Activated CD8-positive, alpha-beta memory T cell treated with anti-CD3 and anti-CD28 coated beads for 36 hours (primary cell): ENCODE measurements around the gene GABPB2. TPM values are rescaled to one million over a fixed set of nuclear protein-coding genes. Genes with fewer than 3 reads are reported as not detected.

Source experiments
- CTCF ChIA-PET: fragments of 350-600 bp; sonication (Branson Sonifier 250); formaldehyde crosslinking; loops from one replicate; lab custom pipeline; 2021; ENCODE audit warnings: antibody characterized with exemption; lab: Charles Lee
- POLR2A ChIA-PET: fragments of 350-600 bp; sonication (Branson Sonifier 250); formaldehyde crosslinking; loops from one replicate; lab custom pipeline; 2021; ENCODE audit warnings: antibody characterized with exemption; lab: Charles Lee
- total RNA-seq, 2 experiments: library from RNA; stranded (reverse); gene quantifications; one replicate each; pipeline ENCODE4 v1.2.3, GENCODE V29; 2021

The GABPB2 gene
- total RNA-seq, 2 experiments from 2014 or later, result 15.7 to 17.4 TPM

DNA sequence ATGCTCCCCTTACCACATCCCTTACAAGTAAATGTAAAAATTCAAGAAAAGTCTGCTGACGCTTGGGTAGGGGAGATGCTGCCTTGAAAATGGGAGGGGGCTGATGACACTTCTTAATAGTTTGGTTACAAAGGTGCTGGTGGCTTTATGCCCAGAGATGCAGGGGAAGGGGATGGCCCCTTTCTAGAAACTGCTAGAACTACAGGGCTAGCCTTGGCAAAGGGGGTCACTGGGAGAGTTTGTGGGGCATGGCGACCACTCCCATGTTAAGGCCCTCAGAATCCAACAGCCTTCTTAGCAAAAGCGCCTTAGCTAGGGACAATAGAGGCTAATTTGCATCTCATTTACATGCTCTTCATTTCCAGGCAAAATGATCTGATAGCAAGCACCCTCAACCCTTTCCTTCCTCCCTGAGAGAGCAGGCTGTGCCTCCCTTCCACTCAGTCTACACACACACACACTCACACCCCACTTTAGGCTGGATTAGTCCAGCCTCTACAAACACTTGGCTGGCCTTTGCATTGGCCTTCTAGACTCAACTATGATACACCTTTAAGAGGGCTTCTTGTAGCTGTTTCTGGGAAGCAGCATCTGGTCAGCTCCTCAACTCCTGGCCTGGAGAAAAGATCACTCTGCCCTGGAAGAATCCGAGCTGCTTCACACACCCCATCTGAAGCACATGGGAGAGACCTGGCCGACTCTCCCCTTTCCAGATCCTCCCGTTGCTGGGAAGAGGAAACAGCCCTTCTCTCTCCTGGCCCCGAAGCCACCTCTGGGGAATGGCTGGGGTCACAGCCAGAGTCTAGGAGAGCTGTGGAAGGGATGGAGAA, 74.1 kb downstream of the GABPB2 start:
- CTCF ChIA-PET, result interaction anchor here (1.2 to 2.1 kb wide), 3 partner anchors 11 to 84 kb away, joined by 3 to 6 read pairs (median 3); partner anchors contain the start of gene MLLT11

DNA sequence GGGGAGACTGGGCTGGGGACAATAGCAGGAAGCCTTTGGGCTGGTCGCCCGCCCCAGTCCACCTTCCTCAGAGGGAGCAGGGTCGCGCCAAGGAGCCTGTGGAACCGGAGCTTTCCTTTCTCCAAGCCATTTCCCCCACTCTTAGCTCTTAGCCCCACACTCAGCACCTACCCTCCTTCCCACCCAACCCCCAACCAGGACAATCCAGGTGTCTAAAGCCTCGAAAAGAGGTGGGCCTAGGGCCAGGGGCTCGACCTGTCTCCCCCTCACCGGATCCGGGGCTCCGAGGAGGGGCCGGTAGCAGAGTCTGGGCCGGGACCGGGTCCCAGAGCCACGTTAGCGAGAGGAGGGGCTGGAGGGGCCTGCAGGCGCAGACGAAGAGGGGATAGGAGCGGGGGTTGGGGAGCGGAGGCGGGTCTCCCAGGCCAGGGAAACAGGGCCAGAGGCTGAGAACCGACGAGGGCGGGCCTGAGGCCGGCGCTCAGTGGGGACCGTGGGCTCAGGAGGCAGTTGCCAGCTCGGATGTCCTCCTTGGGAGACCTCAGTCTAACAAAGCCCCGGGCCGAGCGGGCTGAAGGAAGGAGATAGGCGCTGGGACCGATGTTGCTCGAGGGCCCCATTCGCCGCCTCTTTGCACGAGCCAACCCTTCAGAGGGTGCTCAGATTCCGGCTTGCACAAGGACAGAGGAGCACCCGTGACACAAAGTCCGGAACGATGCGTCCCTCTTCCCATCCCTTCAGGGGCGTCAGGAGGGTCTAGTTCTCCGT, 74.9 kb downstream of the GABPB2 start:
- CTCF ChIA-PET, result interaction anchor here (1.4 kb wide), 1 partner anchor 14 kb away, joined by 3 read pairs; no protein-coding TSS in a partner anchor
- POLR2A ChIA-PET, result no interaction called here

More for the DNA sequence above, 74.1 kb downstream of the GABPB2 start:
- POLR2A ChIA-PET, result no interaction called here

DNA sequence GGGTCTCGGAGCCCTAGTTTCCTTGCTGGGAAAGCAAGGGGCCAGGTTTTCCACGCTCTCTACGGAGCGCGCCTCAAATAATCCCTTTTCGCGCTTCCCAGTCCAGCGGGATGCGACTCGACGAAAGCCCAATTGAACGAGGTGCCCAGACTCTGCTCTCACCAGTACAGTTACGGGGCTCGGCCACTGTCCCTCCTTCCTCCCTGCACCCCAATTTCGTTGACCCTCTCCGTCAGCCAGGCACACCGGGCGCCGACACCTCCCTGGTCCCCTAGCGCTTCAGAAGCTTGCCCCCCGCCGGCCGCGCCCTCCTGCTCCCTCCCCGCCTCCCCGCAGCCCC, 75.5 kb downstream of the GABPB2 start:
- ChIA-PET CTCF (interaction anchor here (1.4 kb wide), 1 partner anchor 15 kb away, joined by 3 read pairs; no protein-coding TSS in a partner anchor), POLR2A (no interaction called here)

DNA sequence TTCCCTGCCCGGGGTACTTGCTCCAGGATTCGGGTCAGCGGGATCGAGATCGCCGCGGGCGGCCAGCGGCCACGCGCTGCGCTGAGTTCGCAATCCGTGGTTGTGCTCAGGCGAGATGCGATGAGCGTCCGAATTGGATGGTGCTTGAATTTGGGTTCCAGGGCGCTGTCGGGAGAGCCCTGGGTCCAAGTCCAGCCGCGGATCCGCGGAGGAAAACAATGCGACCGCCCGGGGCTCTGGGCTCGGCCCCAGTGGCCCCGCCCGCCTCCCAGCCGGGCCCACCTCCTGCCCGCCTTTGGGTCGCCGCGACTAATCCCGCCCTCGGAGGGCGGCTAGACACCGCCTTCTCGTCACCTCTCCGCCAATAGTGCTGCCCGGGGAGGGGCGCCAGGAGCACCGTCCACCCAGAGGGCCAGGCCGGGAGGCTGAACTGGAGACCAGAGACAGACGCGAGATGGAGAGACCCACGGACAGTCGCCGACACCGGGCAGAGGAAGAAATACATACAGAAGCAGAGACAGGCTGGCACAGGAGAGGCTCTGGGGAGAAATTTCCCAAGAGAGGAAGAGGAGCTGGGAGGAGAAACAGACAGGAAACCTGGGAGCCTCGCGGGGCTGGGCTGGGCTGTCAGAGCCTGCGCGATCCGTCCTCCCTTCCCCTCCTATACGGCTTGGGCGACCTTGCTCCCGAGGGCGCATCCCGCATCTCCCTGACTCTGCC, 76.0 kb downstream of the GABPB2 start, which contains the start of gene SEMA6C:
Gene SEMA6C, minus strand, starts transcription at position 220 of the 720 bp plus-strand sequence. CDS start 4,010 bp downstream, outside the sequence.
- ChIA-PET CTCF (interaction anchor here (0.7 to 1.1 kb wide), 2 partner anchors 10 to 24 kb away, joined by 3 read pairs; partner anchors contain the start of gene TNFAIP8L2), POLR2A (interaction anchor here (0.6 to 1.1 kb wide), 2 partner anchors 10 to 15 kb away, joined by 3 to 4 read pairs; partner anchors contain the start of gene TNFAIP8L2)

DNA sequence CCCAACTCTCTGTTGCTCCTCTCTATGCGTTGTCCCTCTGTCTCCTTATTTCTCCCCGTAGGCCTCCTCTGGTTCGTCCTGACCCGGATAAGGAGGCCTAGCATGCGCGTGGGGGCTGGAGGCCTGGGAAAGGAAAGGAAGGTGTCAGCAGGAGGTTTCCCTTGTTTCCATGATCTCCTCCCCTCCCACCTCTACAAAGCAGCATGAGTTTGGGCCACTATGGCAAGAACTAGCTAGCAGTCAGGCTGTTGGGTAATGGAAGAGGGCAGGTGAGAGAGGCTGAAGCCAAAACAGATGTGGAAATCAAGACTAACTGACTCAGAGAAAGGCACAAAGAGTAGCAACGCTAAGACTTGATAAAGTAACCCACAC, 76.6 kb downstream of the GABPB2 start:
- ChIA-PET POLR2A (interaction anchor here (0.6 to 1.1 kb wide), 2 partner anchors 9 to 16 kb away, joined by 3 to 4 read pairs; partner anchors contain the start of gene TNFAIP8L2), CTCF (interaction anchor here (0.6 to 1.1 kb wide), 3 partner anchors 9 to 76 kb away, joined by 3 to 6 read pairs (median 3); partner anchors contain the start of genes GABPB2 and TNFAIP8L2)

DNA sequence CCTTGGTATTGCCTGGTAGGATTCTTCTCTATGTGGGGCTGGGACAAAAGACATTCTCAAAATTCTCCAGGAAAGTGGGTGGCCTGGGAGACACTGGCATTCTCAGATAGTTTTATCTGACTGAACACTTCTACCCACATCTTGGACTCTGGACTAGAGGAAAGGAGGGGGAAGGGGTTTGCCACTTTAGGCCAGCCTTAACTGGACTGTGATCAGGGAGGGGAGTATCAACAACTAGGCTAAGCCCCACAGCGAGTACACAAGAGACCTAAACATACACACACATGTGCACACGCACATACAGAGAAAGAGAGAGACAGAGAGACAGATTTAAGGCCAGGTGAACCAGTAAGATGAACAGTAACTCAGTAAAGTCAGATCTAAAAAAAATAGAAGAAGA, 77.1 kb downstream of the GABPB2 start:
- ChIA-PET CTCF (interaction anchor here (0.6 to 1.6 kb wide), 3 partner anchors 9 to 77 kb away, joined by 3 to 6 read pairs (median 4); partner anchors contain the start of genes GABPB2 and TNFAIP8L2), POLR2A (interaction anchor here (1.1 kb wide), 1 partner anchor 8 kb away, joined by 4 read pairs; the partner anchor contains the start of gene TNFAIP8L2)

DNA sequence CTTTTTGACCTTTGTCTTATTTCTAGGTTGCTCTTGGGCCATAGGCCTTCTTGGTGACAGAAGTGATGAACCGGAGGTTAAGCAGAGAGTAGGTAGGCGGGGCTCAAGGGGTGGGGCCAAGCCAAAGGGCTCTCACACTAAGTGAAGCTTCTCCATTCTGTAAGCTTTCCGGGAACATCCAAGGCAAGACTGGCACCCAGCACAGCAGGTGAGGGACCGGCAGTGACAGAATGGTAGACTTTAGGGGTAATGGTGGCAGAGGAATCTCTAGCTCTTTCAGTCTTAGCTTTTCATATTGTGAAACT, 85.9 kb downstream of the GABPB2 start, which contains the start of gene TNFAIP8L2:
Gene TNFAIP8L2, plus strand, starts transcription at position 135 of the 305 bp plus-strand sequence. CDS start 2,049 bp downstream, outside the sequence.
- CTCF ChIA-PET, result interaction anchor here (0.5 to 8.7 kb wide), 13 partner anchors 9 to 132 kb away, joined by 3 to 84 read pairs (median 5); partner anchors contain the start of genes CDC42SE1, GABPB2, LYSMD1 and SCNM1
- POLR2A ChIA-PET, result interaction anchor here (0.9 to 1.9 kb wide), 5 partner anchors 9 to 85 kb away, joined by 3 to 9 read pairs (median 4); partner anchors contain the start of gene VPS72

DNA sequence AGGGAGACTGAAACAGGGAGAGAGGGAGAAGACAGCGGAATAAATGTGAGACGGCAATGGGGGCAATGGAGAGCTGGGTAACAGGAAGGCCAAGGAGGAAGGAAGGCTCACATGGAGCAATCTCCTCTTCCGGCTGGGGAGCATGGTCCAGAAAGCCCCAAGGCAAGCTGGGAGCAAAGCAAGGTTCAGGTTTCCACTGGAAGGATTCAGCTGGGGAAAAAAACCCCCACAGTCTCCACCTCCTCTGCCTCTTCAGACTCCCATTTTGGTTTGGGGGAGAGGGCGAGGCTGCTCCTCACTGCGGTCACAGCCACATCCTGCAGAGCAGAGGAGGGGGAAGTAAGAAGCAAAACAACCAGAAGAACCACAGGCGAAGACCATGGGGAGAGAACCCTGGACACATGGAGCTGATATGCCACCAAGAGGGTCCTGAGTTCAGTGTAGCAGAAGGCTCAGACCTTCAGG, 86.5 kb downstream of the GABPB2 start:
- CTCF ChIA-PET, result interaction anchor here (0.5 to 8.7 kb wide), 16 partner anchors 8 to 132 kb away, joined by 3 to 84 read pairs (median 4); partner anchors contain the start of genes CDC42SE1, GABPB2, LYSMD1 and SCNM1

DNA sequence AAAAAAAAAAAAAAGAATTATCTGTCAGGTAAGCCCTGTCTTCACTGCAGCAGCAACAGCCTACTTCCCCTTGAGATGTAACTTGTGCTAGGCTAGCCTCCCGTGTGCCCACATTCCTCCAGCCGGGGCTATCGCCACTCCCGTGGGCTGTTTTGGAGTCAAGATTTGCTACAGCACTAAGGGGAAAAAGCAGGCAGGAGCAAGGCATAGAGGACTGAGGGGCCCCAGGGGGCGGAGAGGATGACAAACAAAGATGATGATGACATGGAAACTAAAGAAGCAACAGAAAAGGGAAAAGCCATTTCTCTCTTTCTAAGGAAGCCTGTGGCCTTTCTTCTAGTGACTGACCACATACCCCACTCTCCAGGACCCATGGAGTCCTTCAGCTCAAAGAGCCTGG, 87.8 kb downstream of the GABPB2 start:
- CTCF ChIA-PET, result interaction anchor here (0.7 to 8.7 kb wide), 5 partner anchors 24 to 134 kb away, joined by 3 to 84 read pairs (median 4); no protein-coding TSS in a partner anchor
- POLR2A ChIA-PET, result interaction anchor here (0.5 kb wide), 1 partner anchor 311 kb away, joined by 7 read pairs; no protein-coding TSS in a partner anchor

More for the DNA sequence above, 86.5 kb downstream of the GABPB2 start:
- POLR2A ChIA-PET, result interaction anchor here (0.9 to 1.9 kb wide), 6 partner anchors 8 to 86 kb away, joined by 3 to 9 read pairs (median 4); partner anchors contain the start of gene VPS72

DNA sequence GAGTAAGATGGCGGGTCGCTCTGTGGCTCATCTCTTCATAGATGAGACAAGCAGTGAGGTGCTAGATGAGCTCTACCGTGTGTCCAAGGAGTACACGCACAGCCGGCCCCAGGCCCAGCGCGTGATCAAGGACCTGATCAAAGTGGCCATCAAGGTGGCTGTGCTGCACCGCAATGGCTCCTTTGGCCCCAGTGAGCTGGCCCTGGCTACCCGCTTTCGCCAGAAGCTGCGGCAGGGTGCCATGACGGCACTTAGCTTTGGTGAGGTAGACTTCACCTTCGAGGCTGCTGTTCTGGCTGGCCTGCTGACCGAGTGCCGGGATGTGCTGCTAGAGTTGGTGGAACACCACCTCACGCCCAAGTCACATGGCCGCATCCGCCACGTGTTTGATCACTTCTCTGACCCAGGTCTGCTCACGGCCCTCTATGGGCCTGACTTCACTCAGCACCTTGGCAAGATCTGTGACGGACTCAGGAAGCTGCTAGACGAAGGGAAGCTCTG, 88.2 kb downstream of the GABPB2 start:
- POLR2A ChIA-PET, result no interaction called here

DNA sequence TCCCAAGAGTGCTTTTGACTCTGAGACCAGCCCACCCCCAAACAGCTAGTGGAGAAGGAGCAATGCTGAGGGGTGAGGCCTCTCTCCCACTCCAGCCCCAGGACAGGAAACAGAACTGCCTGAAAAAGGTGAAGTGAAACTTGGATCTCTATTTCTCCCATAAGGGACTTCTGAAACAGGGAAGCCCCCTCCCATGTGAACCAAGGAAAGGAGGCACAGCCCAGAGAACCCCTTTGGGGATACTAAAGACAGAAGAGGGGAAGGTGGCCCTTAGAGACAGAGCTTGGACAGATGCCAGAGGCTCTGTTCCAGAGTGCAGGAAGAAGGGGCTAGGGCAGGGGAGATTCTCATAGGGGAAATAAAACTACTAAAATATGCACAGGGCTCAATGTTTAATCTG, 88.8 kb downstream of the GABPB2 start:
- ChIA-PET POLR2A (no interaction called here), CTCF (interaction anchor here (0.8 to 8.7 kb wide), 3 partner anchors 37 to 135 kb away, joined by 3 to 84 read pairs (median 3); no protein-coding TSS in a partner anchor)

More for the DNA sequence above, 88.2 kb downstream of the GABPB2 start:
- CTCF ChIA-PET, result interaction anchor here (0.8 to 8.7 kb wide), 3 partner anchors 38 to 134 kb away, joined by 3 to 84 read pairs (median 3); no protein-coding TSS in a partner anchor

DNA sequence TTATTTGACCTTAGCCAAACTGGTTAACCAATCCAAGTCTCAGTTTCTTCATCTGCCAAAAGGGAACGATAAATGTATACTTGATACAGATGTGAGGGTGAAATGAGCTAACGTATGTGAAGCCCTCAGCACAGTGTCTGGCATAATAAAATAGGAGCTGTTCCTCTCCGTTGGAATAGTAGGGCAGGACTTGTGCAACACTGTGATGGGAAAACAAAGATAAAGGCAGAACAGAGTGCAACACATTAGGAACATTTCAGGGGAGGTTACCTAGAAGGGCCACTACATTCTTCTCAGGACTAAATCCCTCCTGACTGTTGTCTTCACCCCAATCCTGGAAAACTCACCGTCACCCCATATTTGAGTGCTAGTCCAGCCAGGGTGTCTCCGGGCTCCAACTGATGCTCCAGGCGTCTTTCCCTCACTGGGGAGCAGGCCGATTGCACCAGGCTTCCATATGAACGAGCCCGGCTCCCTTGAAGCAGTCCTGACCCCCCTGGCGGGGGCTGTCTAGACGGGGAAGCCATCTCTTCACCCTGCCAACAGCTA, 94.2 kb downstream of the GABPB2 start:
- CTCF ChIA-PET, result interaction anchor here (0.6 to 1.2 kb wide), 4 partner anchors 16 to 139 kb away, joined by 3 read pairs; no protein-coding TSS in a partner anchor
- POLR2A ChIA-PET, result interaction anchor here (0.9 kb wide), 1 partner anchor 8 kb away, joined by 3 read pairs; no protein-coding TSS in a partner anchor

DNA sequence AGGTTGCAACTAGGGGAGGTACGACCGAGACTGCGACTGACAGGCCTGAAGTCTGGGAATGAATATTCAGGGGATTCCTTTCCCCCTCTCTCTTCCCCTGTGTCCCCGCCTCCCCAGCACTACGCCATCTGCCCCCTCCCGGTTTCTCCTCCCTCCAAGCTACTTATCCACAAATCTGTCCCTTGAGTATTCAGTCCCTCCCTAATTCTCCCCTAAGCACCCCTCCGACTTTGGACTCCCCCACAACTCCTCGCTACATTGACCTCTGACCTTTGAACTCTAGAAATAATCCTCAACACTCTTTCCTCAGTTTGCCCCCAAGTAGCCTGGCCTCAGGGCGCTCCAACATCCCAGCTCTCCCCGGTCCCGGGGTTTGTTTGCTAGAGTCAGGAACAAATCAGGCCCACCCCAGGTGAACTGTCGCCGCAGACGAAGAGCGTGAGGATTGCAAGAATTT, 94.7 kb downstream of the GABPB2 start:
- ChIA-PET POLR2A (interaction anchor here (0.9 kb wide), 1 partner anchor 8 kb away, joined by 3 read pairs; no protein-coding TSS in a partner anchor), CTCF (interaction anchor here (0.6 to 1.2 kb wide), 3 partner anchors 16 to 140 kb away, joined by 3 read pairs; no protein-coding TSS in a partner anchor)

DNA sequence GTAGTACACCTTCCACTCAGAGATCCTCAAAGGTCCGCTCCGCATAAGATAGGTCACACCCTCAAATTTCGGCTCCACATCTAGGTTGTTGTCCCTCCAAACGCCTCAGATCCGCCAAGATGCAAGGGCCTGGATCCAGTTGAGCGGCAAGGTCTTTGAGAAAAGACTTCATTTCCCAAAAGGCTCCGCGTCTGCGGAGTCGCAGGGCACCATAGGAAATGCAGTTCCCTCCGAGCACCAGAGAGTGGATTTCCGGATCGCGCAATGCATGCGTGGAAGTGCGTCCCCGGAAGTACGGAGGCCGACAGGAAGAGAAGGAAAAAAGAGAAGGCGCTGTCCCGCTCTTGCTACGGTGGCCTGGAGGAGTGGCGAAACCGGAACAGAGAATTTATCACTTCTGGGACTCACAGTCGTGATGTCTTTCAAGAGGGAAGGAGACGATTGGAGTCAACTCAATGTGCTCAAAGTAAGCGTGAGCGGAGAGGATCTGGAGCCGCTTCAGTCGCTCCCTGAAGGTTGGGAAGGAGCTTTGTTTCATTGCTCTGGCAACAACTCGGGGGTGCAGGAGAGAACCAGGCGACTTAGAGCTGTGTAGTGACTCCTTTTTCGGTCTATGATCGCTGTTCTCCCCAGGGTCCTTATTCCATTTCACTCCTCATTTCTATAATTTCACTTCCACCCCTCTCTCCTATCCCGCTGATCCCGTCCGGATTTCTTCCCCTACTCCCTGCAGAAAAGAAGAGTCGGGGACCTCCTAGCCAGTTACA, 95.4 kb downstream of the GABPB2 start, which contains the start of the genes LYSMD1 and SCNM1:
Gene LYSMD1, minus strand, starts transcription at position 165 of the 767 bp plus-strand sequence. CDS start 644 bp downstream, outside the sequence.
Gene SCNM1, plus strand, starts transcription at position 407 of the 767 bp plus-strand sequence. Its CDS starts 9 bp downstream, at position 416.
- ChIA-PET CTCF (interaction anchor here (0.6 to 1.4 kb wide), 4 partner anchors 9 to 119 kb away, joined by 3 to 11 read pairs (median 3); no protein-coding TSS in a partner anchor), POLR2A (interaction anchor here (0.9 kb wide), 1 partner anchor 24 kb away, joined by 3 read pairs; the partner anchor contains the start of gene VPS72)

DNA sequence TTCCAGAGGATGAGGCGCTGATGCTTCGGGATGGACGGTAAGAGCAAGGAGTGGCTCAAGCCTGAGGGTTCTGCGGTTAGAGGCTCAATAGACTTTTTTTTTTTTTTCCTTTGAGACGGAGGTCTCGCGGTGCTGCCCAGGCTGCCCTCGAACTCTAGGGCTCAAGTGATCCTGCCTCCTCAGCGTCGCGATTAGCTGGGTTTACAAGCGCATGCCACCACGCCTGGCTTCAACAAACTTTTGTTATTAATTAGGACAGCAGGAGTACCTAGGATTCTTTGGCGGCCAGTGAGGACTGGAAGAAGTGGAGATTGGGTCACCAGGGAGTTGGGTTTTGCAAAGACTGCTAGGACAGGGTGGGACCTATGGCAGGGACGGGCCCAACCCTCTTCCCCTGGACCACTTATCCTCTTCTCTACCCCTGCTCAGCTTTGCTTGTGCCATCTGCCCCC, 96.0 kb downstream of the GABPB2 start:
- ChIA-PET CTCF (interaction anchor here (0.5 to 1.4 kb wide), 3 partner anchors 10 to 906 kb away, joined by 3 to 11 read pairs (median 3); no protein-coding TSS in a partner anchor), POLR2A (interaction anchor here (0.7 to 0.9 kb wide), 2 partner anchors 23 to 111 kb away, joined by 3 read pairs; partner anchors contain the start of gene VPS72)
